Dermis microvascular lymphatic vessel endothelial cell (primary cell): ENCODE data around the gene LMCD1. TPM values are rescaled to one million over a fixed set of nuclear protein-coding genes. Genes with fewer than 3 reads are reported as not detected.

ENCODE experiments used
- DNase-seq, 2 donors: peaks; one replicate each; pipeline versions ENCODE4 v3.0.0 to v3.0.0-alpha.2; 2010; ENCODE audit warnings: low read depth in 2 of 2
- total RNA-seq: library from RNA; depleted of rRNA; stranded (reverse); fragments of >200 nt; gene quantifications from 2 replicates; pipeline ENCODE4 v1.2.1, GENCODE V29; 2014

Gene LMCD1
- total RNA-seq, 1 donor from 2014 or later, result 17.3 TPM

DNA sequence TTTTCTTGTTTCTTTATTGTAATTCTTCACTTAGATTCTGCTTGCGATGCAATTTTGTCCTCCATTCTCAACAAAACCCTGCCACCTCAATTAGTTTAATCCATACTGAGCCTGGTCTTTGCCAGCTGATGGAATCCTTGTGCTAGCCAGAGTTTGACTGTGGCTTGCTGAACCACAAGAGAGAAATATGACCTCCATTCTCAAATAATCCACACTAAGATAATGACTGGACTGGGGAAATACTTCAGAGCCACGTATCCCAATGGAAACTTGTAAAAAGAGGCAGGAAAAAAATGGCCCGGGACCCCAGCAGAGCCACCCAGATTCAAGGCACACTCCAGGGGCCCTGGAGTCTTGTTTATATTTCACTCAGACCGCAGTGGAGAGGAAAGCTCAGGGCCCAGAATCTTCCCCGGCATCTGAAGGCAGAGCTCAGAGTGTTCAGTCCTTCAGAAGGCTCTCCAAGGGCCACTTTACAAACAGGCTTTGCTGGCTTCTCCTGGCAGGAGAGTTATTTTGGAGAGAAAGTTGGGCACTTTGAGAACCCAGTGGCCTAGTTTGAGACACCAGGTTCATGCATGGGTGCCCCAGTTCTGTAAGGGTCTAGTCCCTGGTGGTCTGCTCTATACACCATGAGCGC is 80.3 kb downstream of the LMCD1 start:
- DNase-seq, result no peak

DNA sequence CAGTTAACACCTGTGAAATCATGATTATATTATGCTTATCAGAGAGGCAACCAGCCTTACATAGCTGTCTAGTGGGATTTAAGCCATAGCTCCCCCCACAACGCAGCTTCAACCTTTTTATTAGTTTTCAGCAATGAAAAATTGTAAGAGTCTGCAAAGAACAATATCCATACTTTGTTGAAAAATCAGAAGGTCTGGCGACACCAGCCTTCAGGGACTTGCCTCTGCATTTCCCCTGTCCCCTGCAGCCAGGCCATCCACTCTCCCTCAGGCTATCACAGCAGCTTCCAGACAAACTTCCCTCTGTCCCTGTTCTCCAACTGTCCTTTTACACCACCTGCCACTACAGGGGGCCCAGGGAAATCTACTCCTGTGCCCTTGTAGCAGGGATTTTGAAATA is 83.0 kb downstream of the LMCD1 start:
- no peak for DNase-seq

DNA sequence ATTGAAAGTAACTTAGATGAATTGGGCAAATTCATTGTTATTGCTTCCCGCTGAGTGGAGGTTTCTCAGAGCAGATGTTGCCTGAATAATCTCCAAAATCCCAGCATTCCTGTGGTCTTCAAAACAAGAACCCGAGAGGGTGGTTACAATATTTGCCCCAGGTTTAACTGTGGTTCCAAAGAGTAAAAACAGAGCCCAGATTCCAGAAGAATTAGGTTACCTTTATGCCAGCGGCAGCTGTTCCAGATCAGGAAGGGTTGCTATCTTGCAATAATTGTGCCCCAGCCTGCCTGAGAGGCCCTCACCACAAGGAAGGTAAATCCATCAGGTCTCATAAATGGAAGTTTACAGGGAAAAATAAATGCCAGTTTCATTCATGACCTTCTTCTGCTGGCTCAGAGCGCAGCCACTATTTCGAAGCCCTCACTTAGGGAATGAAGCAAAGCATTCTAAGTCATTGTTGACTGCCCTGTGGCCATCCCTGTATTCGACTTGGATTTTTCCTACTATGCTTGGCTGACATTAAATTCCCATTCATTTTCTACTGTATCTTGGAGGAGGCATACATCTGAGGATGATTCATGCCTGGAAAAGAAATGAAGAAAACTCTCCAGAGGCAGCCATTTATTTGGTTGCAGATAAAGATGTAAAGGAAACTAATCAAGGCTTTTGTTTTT is 88.4 kb downstream of the LMCD1 start:
- DNase-seq, result no peak

DNA sequence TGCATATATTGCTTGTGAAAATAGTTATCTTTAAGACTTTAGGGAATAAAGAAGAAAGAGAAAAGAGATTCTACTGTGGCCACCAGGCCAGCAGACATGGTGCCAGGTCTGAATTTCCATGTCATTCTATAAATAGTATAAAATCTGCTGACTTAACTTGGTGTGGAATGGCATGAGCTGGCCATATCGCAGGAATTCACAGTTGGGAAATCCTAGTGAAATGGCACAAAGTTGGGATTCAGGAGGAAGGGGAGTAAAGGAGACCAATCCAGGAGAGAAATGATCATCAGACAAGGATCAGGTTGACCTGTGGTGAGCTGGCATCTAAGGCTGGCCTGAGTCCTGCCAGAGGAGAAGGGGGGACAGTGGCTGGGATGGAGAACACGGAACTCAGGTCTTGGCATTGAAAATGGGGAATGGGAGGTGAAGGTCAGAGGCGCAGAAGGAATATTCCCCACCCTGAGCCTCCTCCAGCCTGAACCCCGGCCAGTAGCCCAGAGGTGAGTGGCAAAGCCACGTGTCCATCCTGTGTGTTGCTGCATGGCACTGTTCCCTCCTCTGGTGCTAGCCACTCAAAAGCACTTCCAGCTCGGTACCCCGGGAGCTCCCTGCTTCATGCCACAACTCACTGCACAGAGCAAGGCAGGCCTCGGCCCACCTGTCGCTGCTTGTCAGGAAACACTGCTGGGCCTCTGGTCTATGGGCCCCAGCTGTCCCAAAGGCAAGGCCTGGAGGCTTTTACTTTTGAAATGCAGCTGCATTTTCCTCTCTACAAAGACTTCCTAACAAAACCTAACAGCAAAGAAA is 91.6 kb downstream of the LMCD1 start:
- DNase-seq, result no peak

DNA sequence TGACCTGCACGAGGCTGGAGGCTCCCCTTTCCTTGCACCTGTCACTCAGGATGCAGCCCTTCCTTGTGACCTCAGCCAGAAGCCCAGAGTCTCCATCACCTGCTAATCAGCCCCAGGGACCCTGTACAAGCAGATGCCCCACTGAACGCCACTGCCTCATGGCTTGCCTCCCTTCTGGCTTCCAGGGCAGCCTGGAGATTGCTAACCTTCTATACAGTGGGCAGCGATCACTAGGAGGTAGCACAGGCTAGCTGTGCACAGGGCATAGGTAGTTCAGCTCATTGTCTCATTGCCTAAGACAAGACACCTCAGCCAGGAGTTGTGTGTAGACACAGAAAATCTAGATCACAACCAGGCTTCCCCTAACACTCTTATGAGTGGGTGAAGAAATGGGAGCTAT is 93.6 kb downstream of the LMCD1 start:
- DNase-seq, result no peak

DNA sequence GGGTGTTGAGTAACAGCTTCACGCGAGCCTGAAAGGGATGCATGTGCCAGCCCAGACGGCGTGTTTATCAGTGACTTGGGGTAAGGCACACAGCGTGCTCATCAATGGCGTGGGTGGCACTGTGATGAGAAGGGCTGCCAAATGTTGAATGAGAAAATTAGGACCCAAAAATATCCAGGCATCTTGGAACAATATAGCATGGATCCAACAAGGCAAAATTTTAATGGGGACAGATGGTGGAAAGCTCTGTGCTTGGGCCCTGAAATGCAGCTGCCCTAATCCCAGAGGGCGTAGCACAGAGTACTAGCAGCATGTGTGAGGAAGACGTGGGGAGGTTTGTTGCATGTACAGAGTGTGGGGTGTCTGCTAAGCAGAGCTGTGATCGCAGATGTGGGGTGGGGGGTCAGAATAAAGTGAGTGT is 94.1 kb downstream of the LMCD1 start:
- DNase-seq, result no peak

DNA sequence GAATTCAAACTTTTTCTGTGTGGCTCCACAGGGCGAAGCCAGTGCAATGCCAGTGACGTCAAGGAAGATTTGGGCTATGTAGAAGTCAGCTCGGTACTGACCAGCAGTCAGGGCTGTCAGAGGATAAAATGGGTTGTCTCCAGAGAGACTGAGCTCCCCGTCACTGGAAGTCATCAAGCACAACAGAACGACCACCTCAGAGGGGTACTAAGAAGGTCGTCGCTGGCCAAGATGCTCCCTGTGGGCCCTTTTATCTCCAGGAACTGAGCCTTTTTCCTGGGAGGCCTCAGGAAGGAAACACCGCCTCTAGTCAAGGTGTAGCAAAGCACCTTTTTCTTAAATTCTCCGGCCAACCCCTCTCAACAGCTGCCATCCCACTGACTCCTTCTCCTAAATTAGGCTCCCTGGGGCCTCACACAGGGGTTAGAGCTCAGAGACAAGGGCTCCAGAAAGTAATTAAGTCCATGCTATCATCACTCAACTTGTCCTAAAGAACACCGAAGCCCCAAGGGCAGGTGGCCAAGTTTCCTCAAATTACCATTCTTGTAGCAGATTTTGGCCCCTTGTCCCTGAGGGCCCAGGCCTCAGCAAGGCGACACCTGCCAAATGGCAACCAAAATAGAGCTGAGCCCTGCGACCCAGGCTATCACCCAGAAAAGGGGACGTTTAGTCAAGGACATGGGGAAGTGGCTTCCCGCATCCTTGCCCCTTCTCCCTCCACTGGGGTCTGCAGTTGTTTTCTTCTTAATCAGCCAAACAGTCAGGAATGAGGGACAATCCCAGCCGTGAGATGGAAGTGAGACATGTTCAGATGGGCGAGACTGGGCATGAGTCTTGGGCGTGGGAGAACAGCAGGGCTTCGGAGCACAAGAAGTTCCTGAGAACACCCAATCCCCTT is 94.9 kb downstream of the LMCD1 start:
- no peak for DNase-seq

DNA sequence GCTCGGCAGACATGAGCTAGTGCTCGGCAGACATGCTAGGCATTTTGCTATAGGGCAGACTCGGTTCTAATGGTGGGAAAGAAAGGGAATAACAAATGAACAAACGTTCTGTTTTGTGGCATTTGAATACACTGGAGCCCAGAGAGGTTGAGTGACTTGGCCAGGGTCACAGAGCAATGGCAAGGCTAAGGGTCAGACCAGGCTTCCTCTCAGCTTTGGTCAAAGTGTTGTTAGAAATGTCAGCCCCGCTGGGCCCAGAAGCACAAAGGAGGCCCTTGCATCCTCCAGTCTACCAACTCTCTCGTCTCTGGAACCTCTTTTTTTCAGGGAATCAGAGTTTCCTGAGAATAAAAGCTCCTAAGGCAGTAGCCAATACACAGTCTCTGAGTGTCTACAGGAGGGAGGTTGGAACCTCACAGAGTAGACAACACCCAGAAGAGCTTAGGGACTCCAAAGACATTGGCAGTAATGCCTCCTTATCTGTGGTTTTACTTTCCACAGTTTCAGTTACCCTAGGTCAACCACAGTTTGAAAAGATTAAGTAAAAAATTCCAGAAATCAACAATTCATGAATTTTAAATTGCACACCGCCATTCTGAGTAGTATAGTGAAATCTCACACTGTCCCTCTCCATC is 95.7 kb downstream of the LMCD1 start:
- no peak for DNase-seq

DNA sequence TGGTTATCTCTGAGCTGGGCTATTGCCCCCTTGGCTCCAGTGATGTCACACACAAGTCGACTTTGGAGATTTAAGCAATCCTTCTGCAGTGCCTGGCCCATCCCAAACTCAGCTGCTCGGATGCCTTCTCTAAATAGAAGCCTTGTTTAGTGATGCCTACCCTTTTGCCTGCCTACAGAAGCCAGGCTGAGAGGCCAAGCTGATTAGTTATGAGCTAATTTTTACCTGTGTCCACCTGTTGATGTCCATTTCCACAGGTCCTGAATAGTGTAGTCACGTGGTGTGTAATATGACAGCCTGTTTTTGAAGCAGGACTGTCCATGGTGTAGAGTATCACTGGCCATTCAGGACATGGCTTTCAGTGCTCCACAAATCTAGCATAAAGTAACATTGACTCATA is 97.5 kb downstream of the LMCD1 start:
- no peak for DNase-seq

DNA sequence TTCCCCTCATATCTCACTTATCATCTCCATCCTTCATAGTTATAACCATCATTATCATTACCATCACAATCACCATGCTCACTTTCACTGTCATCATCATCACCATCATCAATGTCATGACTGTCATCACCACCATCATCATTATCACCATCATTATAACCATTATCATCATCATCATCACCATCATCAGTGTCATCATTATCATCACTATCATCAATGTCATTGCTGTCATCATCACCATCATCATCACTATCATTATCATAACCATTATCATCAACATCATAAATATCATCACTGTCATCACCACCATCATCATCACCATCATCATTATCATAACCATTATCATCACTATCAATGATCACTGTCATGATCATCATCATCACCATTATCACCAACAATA is 98.8 kb downstream of the LMCD1 start:
- DNase-seq, result no peak

DNA sequence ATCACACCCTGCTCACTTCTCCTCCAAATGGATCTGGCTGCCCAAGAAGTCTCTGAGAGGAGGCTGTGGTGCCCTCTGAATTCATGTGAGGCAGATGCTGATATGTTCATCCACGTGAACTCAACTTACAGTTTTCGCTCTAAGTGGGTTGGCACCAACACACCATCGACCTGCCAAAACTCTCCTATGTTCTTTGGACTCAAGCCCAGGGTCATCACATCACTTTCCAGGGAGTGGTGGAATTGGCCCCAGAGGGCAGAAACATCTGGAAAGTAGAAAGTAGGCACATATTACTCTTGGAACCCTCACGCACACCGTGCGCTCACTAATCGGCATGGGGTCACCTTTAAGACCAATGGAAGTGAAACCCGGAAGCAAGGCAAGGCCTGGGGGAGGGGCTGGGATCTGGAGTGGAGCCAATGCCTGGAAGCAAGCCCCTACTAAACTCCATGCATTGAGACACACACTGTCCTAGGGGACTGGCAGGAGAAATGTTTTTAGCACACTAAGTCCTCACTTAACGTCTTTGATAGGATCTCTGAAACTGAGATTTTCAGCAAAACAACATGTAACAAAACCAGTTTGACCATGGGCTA is 101.6 kb downstream of the LMCD1 start:
- peak; percentile 24 to 69 for DNase-seq

DNA sequence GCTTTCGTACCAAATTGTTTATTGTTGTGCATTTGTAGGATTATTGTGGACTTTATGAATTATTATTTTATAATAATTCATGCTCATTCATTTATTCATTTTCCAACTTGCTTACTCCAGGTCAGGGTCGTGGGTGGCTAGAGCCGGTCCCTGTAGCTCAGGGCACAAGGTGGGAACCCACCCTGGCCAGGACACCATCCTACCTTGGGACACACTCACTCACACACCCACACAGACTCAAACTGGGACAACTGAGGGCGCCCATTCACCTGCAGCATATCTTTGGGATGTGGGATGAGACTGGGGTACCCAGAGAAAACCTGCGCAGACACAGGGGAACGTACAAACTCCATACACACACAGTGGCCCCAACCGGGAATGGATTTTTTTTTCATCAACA is 102.4 kb downstream of the LMCD1 start:
- no peak for DNase-seq

DNA sequence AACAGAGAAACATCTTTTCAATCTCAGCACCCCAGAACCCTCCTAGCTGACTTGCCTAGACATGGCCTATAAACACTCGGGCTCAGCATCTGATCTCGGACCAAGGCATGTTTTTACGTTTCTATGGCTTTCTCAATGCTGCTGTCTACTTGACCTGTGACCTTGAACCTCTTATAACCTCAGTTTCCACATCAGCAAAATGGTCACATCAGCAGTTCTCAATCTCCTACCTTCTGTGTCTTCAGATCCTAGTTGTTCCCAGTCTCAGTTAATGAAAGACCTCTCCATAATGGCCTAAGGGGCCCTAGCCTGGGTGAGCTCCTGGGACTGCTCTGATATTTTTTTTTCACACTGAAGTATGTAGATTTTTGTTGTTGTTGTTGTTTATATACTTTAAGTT is 103.4 kb downstream of the LMCD1 start:
- DNase-seq, result no peak

DNA sequence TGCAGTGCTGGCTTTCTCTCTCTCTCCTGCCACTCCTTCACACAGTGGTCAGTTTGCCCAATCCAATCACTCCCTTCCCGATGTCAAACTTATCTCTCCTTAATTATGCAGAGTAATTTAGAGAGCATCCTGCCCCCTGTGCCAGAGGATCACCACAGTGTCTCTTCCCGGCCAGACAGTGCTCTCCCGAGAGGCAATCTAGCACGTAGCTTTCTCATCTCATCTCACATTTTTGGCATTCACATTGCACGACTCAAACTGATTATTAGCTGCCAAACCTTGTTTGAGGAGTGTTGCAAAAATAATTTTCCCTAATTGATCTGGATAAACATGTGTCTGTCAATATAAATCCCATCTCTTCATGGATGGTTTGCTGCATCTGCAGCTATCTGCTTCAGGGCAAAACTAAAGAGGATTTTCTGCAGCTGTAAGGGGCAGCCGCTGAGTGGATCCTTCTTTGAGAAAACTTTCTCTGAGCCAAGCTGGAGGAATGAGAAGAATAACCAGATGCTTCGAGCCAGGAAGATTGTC is 105.1 kb downstream of the LMCD1 start:
- DNase-seq, result no peak

DNA sequence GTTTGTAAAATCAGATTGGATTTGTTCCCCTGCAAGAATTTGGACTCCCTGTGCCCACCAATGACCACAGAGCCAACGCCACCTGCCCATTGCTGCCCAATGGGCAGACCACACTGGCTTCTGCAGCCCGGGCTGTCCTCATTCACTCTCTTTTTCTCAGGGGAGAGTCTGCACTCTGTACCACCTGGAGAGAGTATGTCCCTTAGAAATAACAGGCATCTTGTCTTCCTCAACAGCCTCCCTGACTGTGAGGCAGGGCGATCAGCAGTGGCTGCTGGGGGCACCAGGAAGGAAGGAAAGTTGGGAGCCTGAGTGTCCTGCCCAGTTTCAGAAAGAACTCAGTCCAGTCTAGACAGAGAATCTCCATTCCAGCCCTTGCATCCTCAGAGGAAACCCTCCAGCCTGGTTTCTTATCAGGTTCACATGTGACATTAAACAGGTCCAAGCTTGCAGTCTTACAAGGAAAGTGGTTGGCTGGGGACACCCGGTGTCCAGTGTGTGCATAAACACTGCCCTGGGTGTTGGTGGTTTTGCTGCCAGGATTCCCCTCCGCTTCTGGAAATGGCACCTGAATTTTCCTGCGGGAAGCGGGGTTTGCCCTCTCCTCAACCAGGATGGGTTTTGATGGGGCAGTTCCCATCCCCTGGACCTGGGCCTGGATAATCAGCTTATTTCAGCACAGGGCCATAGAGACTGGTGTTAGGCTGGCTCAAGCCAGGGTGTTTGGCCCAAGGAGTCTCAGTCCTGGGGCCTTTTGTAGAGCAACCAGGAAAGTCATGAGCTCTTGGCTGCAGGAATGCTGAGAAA is 105.8 kb downstream of the LMCD1 start:
- DNase-seq, result peak; percentile 29 to 73

DNA sequence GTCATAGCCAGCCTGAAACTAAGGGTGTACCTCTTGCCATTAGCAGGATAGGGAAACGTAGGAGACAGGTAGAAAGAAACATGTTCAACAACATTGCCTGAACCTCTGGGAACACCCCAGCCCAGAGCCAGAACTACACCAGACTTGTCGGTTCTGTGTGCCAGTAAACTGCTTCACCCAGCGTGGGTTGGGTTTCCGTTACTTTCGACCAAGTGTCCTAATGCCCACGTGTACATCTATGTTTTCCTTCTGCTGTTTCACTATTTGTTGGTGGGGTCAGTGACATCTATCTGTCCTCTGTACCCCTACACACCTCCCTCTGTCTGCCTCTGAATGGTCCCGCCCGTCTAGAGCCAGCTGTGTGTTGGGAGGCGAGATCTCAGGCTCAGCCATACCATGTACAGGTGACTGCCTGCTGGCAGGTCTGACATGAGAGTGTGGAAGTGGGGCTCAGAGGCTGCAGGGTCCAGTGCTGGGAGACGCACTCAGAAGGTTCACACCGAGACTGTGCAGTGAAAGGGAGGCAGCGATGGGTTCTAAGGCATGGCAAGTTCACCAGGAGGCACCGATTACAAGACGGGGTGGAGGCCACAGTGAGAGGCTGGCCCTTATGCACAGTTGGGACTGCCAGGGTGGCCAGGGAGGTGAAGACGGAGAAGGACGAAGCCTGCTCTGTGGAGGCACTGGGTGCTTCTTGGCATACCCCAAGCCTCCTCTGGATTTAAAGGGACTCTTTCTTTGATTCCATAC is 106.6 kb downstream of the LMCD1 start:
- no peak for DNase-seq

DNA sequence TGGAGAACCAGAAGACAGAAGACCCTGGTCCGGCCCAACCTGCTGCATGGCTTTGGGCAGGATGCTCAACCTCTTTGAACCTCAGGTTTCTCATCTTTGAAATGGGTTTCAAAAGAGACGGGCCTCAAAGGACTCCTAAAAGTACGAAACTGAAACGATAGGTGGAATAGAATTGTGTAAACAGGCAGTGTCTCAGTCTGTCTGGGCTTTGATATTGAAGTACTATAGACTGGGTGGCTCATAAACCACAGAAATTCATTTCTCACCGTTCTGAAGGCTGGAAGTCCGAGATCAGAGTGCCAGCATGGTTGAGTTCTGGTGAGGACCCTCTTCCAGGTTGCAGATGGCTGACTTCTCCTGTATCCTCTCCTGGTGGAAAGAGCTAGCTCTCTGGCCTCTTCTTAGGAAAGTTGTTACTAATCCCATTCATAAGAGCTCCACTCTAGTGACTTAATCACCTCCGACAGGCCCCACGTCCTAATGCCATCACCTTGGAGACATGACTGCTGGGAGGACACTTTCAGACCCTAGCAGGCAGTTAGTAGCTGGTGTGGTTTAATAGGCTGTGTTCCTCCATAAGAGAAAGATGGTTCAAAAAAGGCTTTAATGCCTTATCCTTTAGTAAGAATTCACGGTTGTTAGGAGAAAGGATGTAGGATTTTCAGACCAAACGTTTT is 107.3 kb downstream of the LMCD1 start:
- no peak for DNase-seq

DNA sequence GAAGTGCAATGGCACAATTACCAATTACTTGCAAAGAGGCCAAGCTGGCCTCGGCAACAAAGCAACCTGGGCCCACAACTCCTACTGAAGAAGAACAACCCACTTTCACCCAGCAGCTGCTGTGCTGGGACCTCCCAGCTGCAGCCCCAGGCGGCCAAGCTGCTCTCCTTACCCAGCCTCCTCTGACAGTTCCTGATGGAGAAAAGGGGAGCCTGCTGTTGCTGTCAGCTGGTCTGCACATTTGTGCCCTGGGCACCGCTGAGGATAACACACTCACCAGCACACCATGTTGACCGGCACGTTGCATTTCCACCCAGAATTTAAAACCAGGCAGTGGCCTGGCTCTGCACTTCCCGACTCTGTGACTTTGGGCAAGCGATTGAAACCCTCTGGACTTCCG is 109.3 kb downstream of the LMCD1 start:
- no peak for DNase-seq
